Choroid plexus epithelial cell (primary cell): ENCODE measurements around the gene NRXN2.

Experiments used
- DNase-seq: peaks from one replicate; pipeline ENCODE4 v3.0.0-alpha.2; 2010; ENCODE audit warnings: low read depth
- H3K4me3 ChIP-seq: 2 replicates; pipeline ENCODE4 v1.5.1; 2011; ENCODE audit warnings: low read depth, mild to moderate bottlenecking, control low read depth, low read length, moderate library complexity
- TF ChIP-seq, protein P1 (sequence below): conservative IDR thresholded peaks from 2 replicates; pipeline ENCODE4 v1.5.1; 2011; ENCODE audit warnings: low read depth, mild to moderate bottlenecking, control low read depth, inconsistent platforms, low read length, moderate library complexity

Gene NRXN2

GRCh38 chr11:64627371-64627770, 95.6 kb downstream of the NRXN2 start:
- no peak for DNase-seq
- H3K4me3 ChIP-seq = no peak overlapping the region
- TF ChIP-seq, protein P1, sequence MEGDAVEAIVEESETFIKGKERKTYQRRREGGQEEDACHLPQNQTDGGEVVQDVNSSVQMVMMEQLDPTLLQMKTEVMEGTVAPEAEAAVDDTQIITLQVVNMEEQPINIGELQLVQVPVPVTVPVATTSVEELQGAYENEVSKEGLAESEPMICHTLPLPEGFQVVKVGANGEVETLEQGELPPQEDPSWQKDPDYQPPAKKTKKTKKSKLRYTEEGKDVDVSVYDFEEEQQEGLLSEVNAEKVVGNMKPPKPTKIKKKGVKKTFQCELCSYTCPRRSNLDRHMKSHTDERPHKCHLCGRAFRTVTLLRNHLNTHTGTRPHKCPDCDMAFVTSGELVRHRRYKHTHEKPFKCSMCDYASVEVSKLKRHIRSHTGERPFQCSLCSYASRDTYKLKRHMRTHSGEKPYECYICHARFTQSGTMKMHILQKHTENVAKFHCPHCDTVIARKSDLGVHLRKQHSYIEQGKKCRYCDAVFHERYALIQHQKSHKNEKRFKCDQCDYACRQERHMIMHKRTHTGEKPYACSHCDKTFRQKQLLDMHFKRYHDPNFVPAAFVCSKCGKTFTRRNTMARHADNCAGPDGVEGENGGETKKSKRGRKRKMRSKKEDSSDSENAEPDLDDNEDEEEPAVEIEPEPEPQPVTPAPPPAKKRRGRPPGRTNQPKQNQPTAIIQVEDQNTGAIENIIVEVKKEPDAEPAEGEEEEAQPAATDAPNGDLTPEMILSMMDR = no peak

GRCh38 chr11:64626637-64627036, 96.4 kb downstream of the NRXN2 start:
- DNase-seq = no peak
- TF ChIP-seq, protein P1 = no peak
- no peak overlapping the region for H3K4me3 ChIP-seq

- DNase-seq = no peak
- TF ChIP-seq, protein P1 = no peak
- no peak overlapping the region for H3K4me3 ChIP-seq
Measured at GRCh38 chr11:64624883-64625481, 98.0 kb downstream of the NRXN2 start.

DNA sequence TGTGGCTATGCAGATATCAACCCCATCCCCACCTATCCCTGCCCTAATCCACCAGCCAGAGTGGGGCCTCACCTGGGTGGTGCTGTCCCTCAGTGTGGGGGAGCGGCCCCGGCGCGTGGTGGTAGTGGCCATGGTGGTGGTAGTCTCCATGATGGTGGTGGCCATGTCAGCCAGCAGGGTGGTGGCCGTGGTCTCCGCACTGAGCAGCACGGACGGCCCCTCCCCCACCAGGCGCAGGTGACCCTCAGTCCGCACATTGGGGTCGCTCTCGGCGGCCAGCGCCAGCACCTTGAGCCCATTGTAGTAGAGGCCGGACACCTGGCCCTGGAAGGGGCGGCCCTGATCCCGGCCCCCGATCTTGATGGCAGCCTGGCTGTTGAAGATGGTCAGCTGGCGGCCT, 100.3 kb downstream of the NRXN2 start:
- TF ChIP-seq, protein P1 = no peak
- no peak overlapping the region for H3K4me3 ChIP-seq
- no peak for DNase-seq

DNA sequence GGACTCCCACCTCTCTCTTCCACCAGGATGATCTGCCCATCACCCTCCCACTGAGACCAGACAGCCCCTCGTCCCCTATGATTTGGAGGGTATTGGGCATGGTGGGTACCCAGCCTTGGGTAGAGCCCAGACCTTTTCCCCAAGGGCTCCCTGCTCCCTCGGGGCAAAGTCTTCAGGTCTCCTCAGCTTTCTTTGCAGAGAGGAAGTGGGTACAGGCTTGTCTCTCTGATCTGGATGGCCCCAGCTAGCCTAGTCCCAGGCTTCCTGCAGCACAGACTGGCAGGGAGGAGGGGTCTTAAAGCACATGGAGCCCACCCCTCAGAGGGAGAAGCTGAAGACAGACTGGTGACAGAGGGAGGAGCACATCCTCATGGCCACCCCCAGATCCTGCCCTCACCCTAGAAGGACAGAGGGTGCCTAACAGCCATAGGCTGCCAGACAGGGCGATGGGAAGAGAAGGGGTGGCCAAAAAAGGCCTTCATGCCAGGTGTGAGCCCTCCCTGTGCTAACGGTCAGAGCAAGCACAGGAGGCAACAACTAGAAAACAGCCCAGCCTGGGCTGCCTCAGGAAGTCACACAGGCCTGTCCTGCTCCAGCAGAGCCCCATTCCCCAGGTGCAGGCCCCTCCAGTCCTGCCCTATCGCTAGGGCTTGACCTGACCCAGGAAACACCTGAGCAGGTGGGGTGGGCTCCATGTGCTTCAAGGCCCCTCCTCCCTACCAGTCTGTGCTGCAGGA, 101.5 kb downstream of the NRXN2 start:
- DNase-seq = no peak
- H3K4me3 ChIP-seq = no peak overlapping the region
- TF ChIP-seq, protein P1 = no peak

DNA sequence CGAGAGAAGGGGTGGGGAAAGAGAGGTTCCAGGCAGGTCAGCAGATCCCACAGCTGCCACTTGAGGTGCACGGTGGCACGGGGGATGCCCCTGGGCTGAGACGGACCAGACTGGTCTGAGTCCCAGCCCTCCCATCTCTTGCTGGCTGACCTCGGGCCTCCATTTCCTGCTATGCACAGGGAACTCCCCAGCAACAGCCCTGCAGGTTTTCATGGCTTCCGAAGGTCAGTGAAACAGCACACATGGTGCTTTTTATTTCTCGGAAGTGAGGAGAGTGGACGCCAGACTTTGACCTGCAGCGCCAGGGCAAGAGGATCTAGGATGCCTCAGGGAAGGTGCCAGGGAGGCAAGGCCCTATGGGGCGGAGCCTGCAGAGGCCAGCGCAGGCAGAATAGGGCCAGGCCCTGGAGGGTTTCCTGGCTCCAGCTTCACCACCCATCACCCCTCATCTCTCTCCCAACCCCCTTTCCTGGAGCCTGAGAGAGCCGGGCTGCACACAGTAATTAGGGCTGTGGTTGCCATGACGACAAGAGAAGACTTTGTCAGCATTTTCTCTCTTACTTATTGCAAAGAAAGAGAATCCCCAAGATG, 102.5 kb downstream of the NRXN2 start:
- DNase-seq = peak; percentile 47
- H3K4me3 ChIP-seq = no peak overlapping the region
- TF ChIP-seq, protein P1 = no peak

DNA sequence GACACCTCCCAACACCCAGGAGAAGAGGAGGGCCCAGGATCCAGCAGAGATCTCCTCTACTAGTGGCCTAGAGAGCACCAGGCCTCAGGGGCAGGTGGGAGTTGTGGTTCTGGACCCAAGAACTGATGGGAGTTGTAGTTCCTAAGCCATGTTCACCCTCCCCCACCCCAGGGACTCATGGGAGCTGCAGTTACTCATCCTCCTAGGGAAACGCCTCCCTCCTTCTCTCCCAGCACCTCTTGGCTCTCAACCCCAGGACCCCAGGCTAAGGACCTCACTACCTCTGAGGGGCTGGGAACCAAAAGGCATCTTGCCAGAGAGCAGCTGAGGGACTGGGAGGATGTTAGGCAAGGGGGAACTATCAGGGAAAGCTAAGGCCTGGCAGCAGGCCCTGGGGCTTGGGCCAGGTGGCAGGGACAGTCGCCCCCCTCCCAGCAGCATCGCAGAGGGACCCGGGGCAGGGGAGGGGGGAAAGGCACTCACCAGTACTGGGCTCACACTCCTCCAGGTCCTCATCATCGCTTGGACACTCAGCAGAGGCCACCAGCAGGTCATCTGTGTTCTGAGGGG, 103.1 kb downstream of the NRXN2 start:
- DNase-seq = peak; percentile 82

More for the DNA sequence above, 103.1 kb downstream of the NRXN2 start:
- TF ChIP-seq, protein P1 = no peak
- no peak overlapping the region for H3K4me3 ChIP-seq
